ENCODE data around the gene EML6. TPM values are rescaled to one million over a fixed set of nuclear protein-coding genes. Genes with fewer than 3 reads are reported as not detected.

Gene EML6
- total and polyA plus RNA-seq, 2 experiments from 2014 or later = 2.7 to 6.2 TPM

- Mint-ChIP-seq H3K36me3 (ENCODE audit: low read depth) (peaks cover 4% of the 10 kb centered on the region), H3K4me3 (no peak overlapping the region), H3K4me1 (peaks cover 3% of the 10 kb centered on the region; the same call in 2 of the 3 replicates), H3K9me3 (peaks cover 13% of the 10 kb centered on the region), H3K27ac (no peak overlapping the region), H3K27me3 (ENCODE audit: insufficient read depth, low read depth, poor library complexity) (peaks cover 17% of the 10 kb centered on the region)
- no peaks in the 10 kb centered on the region for H3K27me3 ChIP-seq (ENCODE audit: insufficient read depth)
- H2AFZ ChIP-seq = no peak overlapping the region
- no peaks in the 10 kb centered on the region for H3F3A ChIP-seq (replicated peaks; ENCODE audit: low read depth)
- H3K9me2 ChIP-seq (ENCODE audit: insufficient read depth) = no peaks in the 10 kb centered on the region; the same call in 1 of the 2 replicates
- no peak overlapping the region for H3K4me2 ChIP-seq
- no peak overlapping the region for H3K4me3 ChIP-seq
- H3K27ac ChIP-seq (ENCODE audit: low read depth) = no peak overlapping the region
- no peaks in the 10 kb centered on the region for H3K4me1 ChIP-seq (ENCODE audit: insufficient read depth)
- no peaks in the 10 kb centered on the region for H3K36me3 ChIP-seq (ENCODE audit: insufficient read depth)
- ATAC-seq = no peak
- no peak for DNase-seq (ENCODE audit: low spot score)
- H4K20me1 ChIP-seq (replicated peaks; ENCODE audit: insufficient read depth) = no peaks in the 10 kb centered on the region
- H3K79me2 ChIP-seq (replicated peaks; ENCODE audit: insufficient read depth) = no peaks in the 10 kb centered on the region
- no peak for TF ChIP-seq ZNF462 (CRISPR knock-in tag; IDR thresholded peaks at IDR 0.05)
- TF ChIP-seq NANOG (IDR thresholded peaks at IDR 0.05; ENCODE audit: borderline replicate concordance) = no peak
- TF ChIP-seq EZH2 (IDR thresholded peaks at IDR 0.05; ENCODE audit: low read depth, unreplicated experiment) = no peak
- TF ChIP-seq CREB1 (CRISPR knock-in tag; IDR thresholded peaks at IDR 0.05; ENCODE audit: low read depth) = no peak
- no peak for TF ChIP-seq POLR2AphosphoS5 (IDR thresholded peaks at IDR 0.05; ENCODE audit: low read depth)
- no peak for TF ChIP-seq JUNB (IDR thresholded peaks at IDR 0.05; ENCODE audit: unreplicated experiment)
- TF ChIP-seq ZNF331 (CRISPR knock-in tag; IDR thresholded peaks at IDR 0.05; ENCODE audit: low read depth) = no peak
These were observed 222.9 kb downstream of the EML6 start for GRCh38 chr2:54946220-54946805.

Data from GM23338 (cell line).